Measurements from ENCODE around the gene CCDC18.
A peak's percentile ranks its signal among the peaks of the same experiment; 100 is the strongest.

The CCDC18 gene, protein sequence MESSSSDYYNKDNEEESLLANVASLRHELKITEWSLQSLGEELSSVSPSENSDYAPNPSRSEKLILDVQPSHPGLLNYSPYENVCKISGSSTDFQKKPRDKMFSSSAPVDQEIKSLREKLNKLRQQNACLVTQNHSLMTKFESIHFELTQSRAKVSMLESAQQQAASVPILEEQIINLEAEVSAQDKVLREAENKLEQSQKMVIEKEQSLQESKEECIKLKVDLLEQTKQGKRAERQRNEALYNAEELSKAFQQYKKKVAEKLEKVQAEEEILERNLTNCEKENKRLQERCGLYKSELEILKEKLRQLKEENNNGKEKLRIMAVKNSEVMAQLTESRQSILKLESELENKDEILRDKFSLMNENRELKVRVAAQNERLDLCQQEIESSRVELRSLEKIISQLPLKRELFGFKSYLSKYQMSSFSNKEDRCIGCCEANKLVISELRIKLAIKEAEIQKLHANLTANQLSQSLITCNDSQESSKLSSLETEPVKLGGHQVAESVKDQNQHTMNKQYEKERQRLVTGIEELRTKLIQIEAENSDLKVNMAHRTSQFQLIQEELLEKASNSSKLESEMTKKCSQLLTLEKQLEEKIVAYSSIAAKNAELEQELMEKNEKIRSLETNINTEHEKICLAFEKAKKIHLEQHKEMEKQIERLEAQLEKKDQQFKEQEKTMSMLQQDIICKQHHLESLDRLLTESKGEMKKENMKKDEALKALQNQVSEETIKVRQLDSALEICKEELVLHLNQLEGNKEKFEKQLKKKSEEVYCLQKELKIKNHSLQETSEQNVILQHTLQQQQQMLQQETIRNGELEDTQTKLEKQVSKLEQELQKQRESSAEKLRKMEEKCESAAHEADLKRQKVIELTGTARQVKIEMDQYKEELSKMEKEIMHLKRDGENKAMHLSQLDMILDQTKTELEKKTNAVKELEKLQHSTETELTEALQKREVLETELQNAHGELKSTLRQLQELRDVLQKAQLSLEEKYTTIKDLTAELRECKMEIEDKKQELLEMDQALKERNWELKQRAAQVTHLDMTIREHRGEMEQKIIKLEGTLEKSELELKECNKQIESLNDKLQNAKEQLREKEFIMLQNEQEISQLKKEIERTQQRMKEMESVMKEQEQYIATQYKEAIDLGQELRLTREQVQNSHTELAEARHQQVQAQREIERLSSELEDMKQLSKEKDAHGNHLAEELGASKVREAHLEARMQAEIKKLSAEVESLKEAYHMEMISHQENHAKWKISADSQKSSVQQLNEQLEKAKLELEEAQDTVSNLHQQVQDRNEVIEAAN (N-terminal part only)

DNA sequence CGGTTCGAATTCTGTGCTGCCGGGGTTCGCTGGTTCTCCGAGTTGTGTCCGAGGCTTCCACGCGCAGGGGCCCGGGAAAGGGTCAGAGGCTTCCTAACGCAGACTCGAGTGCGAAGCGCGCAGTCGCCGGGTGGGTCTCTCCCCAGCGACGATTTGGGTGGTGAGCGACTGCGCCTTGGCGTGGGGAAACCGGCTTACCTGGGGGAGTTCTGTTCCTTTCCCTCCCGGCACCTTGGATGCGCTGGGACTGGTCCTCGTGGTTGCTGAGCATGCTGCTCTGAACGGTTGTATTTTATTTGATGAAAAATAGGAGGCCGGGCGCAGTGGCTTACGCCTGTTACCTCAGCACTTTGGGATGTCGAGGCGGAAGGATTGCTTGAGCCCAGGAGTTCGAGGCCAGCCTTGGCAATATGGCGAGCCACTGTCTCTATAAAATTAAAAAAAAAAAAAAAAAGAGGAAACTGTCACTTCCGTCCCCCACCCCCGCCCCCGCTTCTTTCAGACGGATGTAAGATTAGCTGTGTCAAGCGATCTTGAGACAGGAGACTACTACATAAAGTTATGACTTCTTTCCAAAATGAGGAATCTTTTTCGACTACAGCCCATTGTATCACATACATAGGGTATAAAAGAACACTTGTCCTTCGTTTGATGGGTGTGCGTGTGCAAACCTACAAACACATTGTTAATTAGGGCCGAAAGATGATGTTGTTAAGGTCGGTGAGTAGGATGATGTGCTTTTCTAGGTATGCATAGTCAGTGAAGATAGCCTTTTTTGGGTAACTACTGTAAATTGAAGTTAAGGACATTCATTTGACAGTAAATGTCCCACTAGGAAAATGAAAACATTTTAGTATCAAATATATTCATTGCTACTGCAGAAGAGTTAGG, at the start of gene CCDC18:
Gene CCDC18, plus strand, starts transcription at position 2 of the 891 bp plus-strand sequence. CDS start 2,638 bp downstream, outside the sequence.
- Histone ChIP-seq H3K4me1 (ENCODE audit: control insufficient read depth, insufficient read depth, low read length) (peaks cover 8% of the 10 kb centered on the region), H3K9me3 (ENCODE audit: control insufficient read depth, low read length) (no peaks in the 10 kb centered on the region), H3K4me3 (ENCODE audit: low read length) (peak within 1 kb of the TSS; percentile 100), H3K36me3 (ENCODE audit: control insufficient read depth, insufficient read depth, low read length) (no peaks in the 10 kb centered on the region), H3K9ac (ENCODE audit: low read length) (peak within 1 kb of the TSS; percentile 99), H3K27me3 (ENCODE audit: control insufficient read depth, insufficient read depth, low read length) (no peaks in the 10 kb centered on the region)

DNA sequence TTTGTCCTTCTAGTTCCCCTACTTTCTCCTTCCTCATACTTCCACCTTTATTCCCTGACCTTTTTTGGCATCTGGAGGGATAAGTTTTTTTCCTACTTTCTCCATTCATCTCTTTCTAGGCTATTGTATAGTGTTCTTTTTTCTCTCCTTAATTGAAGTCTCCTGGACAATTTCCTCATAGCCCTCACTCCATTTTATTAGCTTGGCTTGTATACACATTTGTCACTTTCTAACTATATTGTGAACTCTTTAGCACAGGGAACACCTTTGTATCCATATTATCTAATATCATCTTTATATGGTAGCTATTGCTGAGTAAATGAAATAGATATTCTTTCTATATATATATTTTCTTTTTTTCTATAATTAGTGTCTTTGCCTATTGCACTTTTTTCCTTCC, 47.9 kb upstream of the CCDC18 start:
- H3K4me1 ChIP-seq (ENCODE audit: control insufficient read depth, insufficient read depth, low read length) = no peaks in the 10 kb centered on the region
- no peak overlapping the region for H3K9ac ChIP-seq (ENCODE audit: low read length)
- H3K9me3 ChIP-seq (ENCODE audit: control insufficient read depth, low read length) = no peaks in the 10 kb centered on the region
- H3K27me3 ChIP-seq (ENCODE audit: control insufficient read depth, insufficient read depth, low read length) = no peaks in the 10 kb centered on the region
- no peaks in the 10 kb centered on the region for H3K36me3 ChIP-seq (ENCODE audit: control insufficient read depth, insufficient read depth, low read length)
- H3K4me3 ChIP-seq (ENCODE audit: low read length) = no peak overlapping the region

DNA sequence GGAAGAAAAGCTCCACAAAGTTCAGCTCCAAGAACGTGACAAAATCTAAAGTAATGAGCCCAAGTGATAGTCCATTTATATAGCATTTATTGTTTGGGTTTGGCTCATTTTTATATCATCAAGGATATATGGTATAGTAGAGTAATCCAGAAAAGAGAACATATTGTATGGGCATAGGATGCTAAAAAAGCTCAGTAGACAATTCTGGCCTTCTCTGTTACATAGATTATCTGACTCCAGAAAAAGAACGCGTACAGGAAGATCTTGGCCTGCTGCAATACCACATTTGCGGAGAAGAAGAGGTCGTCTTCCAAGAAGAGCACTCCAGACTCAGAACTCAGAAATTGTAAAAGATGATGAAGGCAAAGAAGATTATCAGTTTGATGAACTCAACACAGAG, 44.1 kb upstream of the CCDC18 start:
- Histone ChIP-seq H3K9ac (ENCODE audit: low read length) (no peak overlapping the region), H3K9me3 (ENCODE audit: control insufficient read depth, low read length) (no peaks in the 10 kb centered on the region), H3K4me1 (ENCODE audit: control insufficient read depth, insufficient read depth, low read length) (no peaks in the 10 kb centered on the region), H3K4me3 (ENCODE audit: low read length) (no peak overlapping the region), H3K27me3 (ENCODE audit: control insufficient read depth, insufficient read depth, low read length) (no peaks in the 10 kb centered on the region), H3K36me3 (ENCODE audit: control insufficient read depth, insufficient read depth, low read length) (no peaks in the 10 kb centered on the region)

DNA sequence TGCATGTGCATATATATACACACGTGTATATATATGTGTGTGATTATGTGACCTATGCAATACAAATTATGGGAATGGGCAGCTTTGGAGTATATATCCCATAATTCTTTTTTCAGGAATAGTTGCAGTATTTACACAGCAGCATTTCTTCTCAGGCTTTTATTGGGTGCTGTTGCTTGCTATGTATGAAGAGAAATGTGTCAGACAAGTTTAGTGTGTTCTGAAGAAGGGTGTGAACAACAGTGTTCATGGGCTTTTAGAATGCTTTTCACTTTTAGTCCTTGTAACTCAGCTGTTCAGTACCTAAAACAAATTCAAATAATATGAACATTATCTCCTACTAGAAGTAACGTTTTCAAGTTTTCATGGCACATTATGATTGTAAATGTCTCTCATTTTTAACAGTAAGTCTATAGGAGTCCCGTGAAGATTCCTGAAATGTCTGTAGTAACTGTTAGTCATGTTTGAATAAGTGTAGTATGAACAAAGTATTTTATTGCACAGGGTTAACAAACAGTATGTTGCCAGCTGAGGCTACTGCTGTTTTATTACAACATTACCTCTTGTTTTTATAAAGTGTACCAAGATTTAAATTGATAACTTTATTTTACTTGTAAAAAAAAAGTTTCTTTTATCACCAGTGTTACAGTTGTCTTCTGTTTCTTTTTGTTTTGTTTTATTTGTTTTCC, 42.8 kb upstream of the CCDC18 start:
- H3K9ac ChIP-seq (ENCODE audit: low read length) = no peak overlapping the region
- no peaks in the 10 kb centered on the region for H3K9me3 ChIP-seq (ENCODE audit: control insufficient read depth, low read length)
- no peaks in the 10 kb centered on the region for H3K4me1 ChIP-seq (ENCODE audit: control insufficient read depth, insufficient read depth, low read length)
- H3K27me3 ChIP-seq (ENCODE audit: control insufficient read depth, insufficient read depth, low read length) = no peaks in the 10 kb centered on the region
- no peak overlapping the region for H3K4me3 ChIP-seq (ENCODE audit: low read length)
- H3K36me3 ChIP-seq (ENCODE audit: control insufficient read depth, insufficient read depth, low read length) = no peaks in the 10 kb centered on the region

DNA sequence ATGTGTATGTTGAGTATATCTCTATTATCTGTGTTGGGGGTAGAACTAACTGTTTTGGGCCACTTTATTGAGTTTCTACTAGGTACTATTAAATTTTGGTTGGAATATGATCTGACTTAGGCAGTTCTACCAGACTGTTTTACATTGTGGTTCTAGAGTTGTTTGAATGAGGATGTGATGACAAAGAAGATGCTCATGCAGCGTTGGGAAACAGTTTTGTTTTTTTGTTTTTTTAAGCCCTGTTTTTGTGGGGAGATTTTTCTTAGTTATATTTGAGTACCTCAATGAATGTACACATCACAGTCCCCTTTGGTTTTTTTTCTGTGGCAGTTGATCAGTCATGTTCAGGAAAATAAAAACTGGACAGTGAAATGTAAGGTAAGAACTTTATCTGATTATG, 40.4 kb upstream of the CCDC18 start:
- Histone ChIP-seq H3K4me3 (ENCODE audit: low read length) (no peak overlapping the region), H3K36me3 (ENCODE audit: control insufficient read depth, insufficient read depth, low read length) (no peaks in the 10 kb centered on the region), H3K9ac (ENCODE audit: low read length) (no peak overlapping the region), H3K27me3 (ENCODE audit: control insufficient read depth, insufficient read depth, low read length) (no peaks in the 10 kb centered on the region), H3K9me3 (ENCODE audit: control insufficient read depth, low read length) (no peaks in the 10 kb centered on the region), H3K4me1 (ENCODE audit: control insufficient read depth, insufficient read depth, low read length) (no peaks in the 10 kb centered on the region)

DNA sequence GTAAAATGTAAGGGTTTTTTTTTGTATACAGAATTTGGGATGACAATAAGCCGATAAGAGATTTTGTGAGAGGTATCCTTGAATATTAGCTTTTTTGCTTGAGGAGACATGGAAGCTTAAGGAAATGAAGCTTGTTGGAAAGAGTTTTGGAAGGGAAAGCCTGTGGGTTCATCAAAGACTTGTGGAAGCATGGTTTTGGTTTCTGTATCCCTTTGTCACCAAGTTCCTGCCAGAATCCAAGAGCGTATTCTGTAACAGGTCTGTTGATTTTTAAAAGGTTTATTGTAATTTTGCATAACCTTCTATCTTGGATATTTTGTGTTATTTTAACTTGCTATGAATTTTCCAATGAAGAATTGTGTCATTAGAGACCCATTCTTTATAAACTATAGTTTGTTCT, 38.4 kb upstream of the CCDC18 start:
- Histone ChIP-seq H3K4me3 (ENCODE audit: low read length) (no peak overlapping the region), H3K9me3 (ENCODE audit: control insufficient read depth, low read length) (no peaks in the 10 kb centered on the region), H3K36me3 (ENCODE audit: control insufficient read depth, insufficient read depth, low read length) (no peaks in the 10 kb centered on the region), H3K9ac (ENCODE audit: low read length) (no peak overlapping the region), H3K4me1 (ENCODE audit: control insufficient read depth, insufficient read depth, low read length) (no peaks in the 10 kb centered on the region), H3K27me3 (ENCODE audit: control insufficient read depth, insufficient read depth, low read length) (no peaks in the 10 kb centered on the region)

DNA sequence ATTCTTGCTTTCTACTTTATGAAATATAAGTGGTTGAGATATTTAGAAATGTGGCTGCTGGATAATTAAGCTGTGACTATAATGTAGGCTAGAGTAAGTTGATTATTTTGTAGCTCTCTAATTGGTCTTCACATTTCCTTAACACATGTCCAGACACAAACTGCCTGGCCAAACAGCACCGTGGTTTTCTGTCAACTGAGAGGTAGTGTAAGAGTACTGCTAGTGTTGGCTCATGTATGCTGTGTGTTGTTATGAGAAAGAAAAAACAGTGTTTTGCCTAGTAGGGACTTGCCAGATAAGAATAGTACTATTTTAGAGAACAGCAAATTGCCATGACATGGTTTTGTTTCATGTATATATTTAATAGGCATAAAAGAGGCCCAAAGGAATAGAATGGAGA, 37.4 kb upstream of the CCDC18 start:
- Histone ChIP-seq H3K27me3 (ENCODE audit: control insufficient read depth, insufficient read depth, low read length) (no peaks in the 10 kb centered on the region), H3K36me3 (ENCODE audit: control insufficient read depth, insufficient read depth, low read length) (no peaks in the 10 kb centered on the region), H3K4me1 (ENCODE audit: control insufficient read depth, insufficient read depth, low read length) (no peaks in the 10 kb centered on the region), H3K9me3 (ENCODE audit: control insufficient read depth, low read length) (no peaks in the 10 kb centered on the region), H3K4me3 (ENCODE audit: low read length) (no peak overlapping the region), H3K9ac (ENCODE audit: low read length) (no peak overlapping the region)

DNA sequence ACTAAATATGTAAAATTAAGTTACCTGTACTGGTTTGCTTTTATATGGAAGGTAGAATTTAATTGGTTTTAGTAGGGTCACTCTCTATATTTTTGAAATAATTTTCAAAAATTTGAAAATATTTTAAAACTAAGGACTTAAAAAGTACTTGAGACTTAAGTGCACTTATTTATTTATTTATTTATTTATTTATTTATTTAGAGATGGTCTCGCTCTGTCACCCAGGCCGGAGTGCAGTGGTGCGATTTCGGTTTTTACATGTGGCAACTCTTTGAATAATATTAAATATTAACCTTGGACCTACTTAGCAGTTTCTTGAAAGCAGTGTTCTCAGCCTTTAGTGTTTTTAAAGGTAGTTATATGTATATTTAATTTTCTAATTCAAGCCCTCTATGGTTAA, 36.8 kb upstream of the CCDC18 start:
- Histone ChIP-seq H3K4me1 (ENCODE audit: control insufficient read depth, insufficient read depth, low read length) (no peaks in the 10 kb centered on the region), H3K27me3 (ENCODE audit: control insufficient read depth, insufficient read depth, low read length) (no peaks in the 10 kb centered on the region), H3K9me3 (ENCODE audit: control insufficient read depth, low read length) (no peaks in the 10 kb centered on the region), H3K9ac (ENCODE audit: low read length) (no peak overlapping the region), H3K4me3 (ENCODE audit: low read length) (no peak overlapping the region), H3K36me3 (ENCODE audit: control insufficient read depth, insufficient read depth, low read length) (no peaks in the 10 kb centered on the region)

DNA sequence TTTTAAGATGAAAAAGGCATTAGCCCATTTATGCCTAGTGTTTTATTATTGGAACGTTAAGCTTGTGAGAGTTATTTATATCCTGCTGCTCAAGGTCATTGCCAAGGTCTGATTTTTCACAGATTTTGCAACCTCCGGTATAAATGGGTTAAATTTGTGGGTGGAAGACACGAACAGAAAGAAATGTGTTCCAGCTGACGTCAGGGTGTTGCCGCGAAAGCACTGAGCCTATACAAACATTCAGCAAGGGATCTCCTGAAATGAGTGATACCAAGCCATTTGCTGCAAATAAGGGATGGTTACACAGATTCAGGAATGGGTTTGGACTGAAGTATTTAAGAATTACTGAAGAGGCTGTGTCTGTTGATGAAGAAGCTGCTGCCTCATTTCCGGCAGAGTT, 32.5 kb upstream of the CCDC18 start:
- no peak overlapping the region for H3K4me3 ChIP-seq (ENCODE audit: low read length)
- no peaks in the 10 kb centered on the region for H3K36me3 ChIP-seq (ENCODE audit: control insufficient read depth, insufficient read depth, low read length)
- H3K9ac ChIP-seq (ENCODE audit: low read length) = no peak overlapping the region
- no peaks in the 10 kb centered on the region for H3K9me3 ChIP-seq (ENCODE audit: control insufficient read depth, low read length)
- no peaks in the 10 kb centered on the region for H3K4me1 ChIP-seq (ENCODE audit: control insufficient read depth, insufficient read depth, low read length)
- H3K27me3 ChIP-seq (ENCODE audit: control insufficient read depth, insufficient read depth, low read length) = no peaks in the 10 kb centered on the region

DNA sequence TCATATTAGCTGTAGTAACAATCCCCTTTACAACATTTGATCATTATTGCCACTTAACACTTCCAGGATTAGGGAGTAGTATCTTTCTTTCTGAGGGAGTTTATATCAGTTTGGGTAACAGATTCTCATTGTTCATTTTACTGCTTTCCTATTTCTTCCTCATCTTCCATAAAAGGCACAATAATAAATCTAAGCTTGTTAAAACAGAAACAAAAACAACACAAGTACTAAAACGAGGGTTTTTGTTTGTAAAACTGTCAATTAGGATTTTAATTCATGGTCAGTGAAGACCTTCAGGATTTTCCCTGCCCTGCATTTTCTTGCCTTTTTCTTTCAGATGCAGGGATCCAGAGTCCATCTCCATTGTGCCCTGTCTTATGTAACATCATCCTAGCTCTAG, 29.8 kb upstream of the CCDC18 start:
- Histone ChIP-seq H3K9me3 (ENCODE audit: control insufficient read depth, low read length) (no peaks in the 10 kb centered on the region), H3K4me3 (ENCODE audit: low read length) (no peak overlapping the region), H3K36me3 (ENCODE audit: control insufficient read depth, insufficient read depth, low read length) (peaks cover 3% of the 10 kb centered on the region), H3K27me3 (ENCODE audit: control insufficient read depth, insufficient read depth, low read length) (no peaks in the 10 kb centered on the region), H3K9ac (ENCODE audit: low read length) (no peak overlapping the region), H3K4me1 (ENCODE audit: control insufficient read depth, insufficient read depth, low read length) (no peaks in the 10 kb centered on the region)

DNA sequence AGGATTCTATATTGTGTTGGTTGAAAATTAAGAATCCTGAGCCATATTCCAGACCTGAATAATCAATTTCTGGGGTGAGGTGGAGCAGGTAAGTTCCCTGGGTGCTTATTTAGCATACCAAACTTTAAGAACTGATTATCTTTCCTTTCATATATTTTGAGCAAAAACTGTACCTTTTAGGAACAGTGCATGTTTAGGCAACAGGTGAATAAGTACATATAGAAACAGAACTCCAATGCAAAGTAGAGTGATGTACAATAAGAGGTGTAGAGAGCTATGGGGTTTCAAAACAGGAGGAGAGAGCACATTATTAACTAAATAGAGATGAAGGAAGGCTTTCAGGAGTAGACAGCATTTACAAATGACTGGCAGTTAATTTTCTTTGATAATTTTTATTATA, 29.1 kb upstream of the CCDC18 start:
- Histone ChIP-seq H3K4me3 (ENCODE audit: low read length) (no peak overlapping the region), H3K9ac (ENCODE audit: low read length) (no peak overlapping the region), H3K27me3 (ENCODE audit: control insufficient read depth, insufficient read depth, low read length) (no peaks in the 10 kb centered on the region), H3K36me3 (ENCODE audit: control insufficient read depth, insufficient read depth, low read length) (peaks cover 3% of the 10 kb centered on the region), H3K4me1 (ENCODE audit: control insufficient read depth, insufficient read depth, low read length) (no peaks in the 10 kb centered on the region), H3K9me3 (ENCODE audit: control insufficient read depth, low read length) (no peaks in the 10 kb centered on the region)
